Vagina (tissue), 2 donors: ENCODE measurements around the gene ACSM3.

Experiments used
- CTCF ChIP-seq, 3 experiments: fragments of 450-650 bp in 2 of 3; fragments of 200-600 bp in 1 of 3; sonication (generic) in 1 of 3; IDR thresholded peaks; one replicate each; pipeline ENCODE4 v1.5.1; 2017 to 2019; ENCODE audit warnings: antibody characterized with exemption in 3 of 3, mild to moderate bottlenecking in 2 of 3, moderate library complexity in 2 of 3
- POLR2AphosphoS5 ChIP-seq, 2 donors: sonication (generic); formaldehyde crosslinking; IDR thresholded peaks; one replicate each; pipeline ENCODE4 v1.9.0; 2017; ENCODE audit warnings: antibody characterized with exemption in 2 of 2, mild to moderate bottlenecking in 2 of 2, low read depth in 1 of 2; ENCODE audit not compliant: insufficient read depth in 1 of 2

- TF ChIP-seq CTCF (IDR thresholded peaks at IDR 0.05): no peak
- no peak for TF ChIP-seq POLR2AphosphoS5 (IDR thresholded peaks at IDR 0.05; ENCODE audit: insufficient read depth in 1 of 2, low read depth in 1 of 2)
Measured at GRCh38 chr16:20814784-20815183, 51.0 kb downstream of the ACSM3 start.
